H1 (cell line): ENCODE measurements around the gene TRNP1. TPM values are rescaled to one million over a fixed set of nuclear protein-coding genes. Genes with fewer than 3 reads are reported as not detected.

Source experiments
- CTCF ChIA-PET: fragments of 300-600 bp; sonication (Branson Sonifier 250); formaldehyde crosslinking; loops from one replicate; lab custom pipeline; 2021; ENCODE audit not compliant: partially characterized antibody; lab: Charles Lee
- POLR2A ChIA-PET: fragments of 300-600 bp; sonication (Branson Sonifier 250); formaldehyde crosslinking; loops from one replicate; lab custom pipeline; 2021; ENCODE audit warnings: inconsistent platforms; ENCODE audit not compliant: partially characterized antibody; lab: Charles Lee
- DNase-seq, 2 experiments: peaks; one replicate each; pipeline versions ENCODE4 v3.0.0 to v3.0.0-alpha.2; 2010 to 2022; ENCODE audit warnings: low spot score in 2 of 2, low read depth in 1 of 2, mixed read lengths in 1 of 2
- FAIRE-seq: peaks from 2 replicates; lab custom pipeline; 2011; peaks lifted over from hg19 to GRCh38; lab: Jason Lieb, UNC
- H2AFZ ChIP-seq: 2 replicates; pipeline ENCODE4 v1.8.1; 2012; ENCODE audit warnings: low read length, inconsistent platforms
- H2AK5ac ChIP-seq: 2 replicates; pipeline ENCODE4 v1.6.1; 2013; ENCODE audit warnings: low read depth, low read length
- H2BK120ac ChIP-seq: replicated peaks from 2 replicates; pipeline ENCODE3; 2013; ENCODE audit warnings: low read depth, low read length, inconsistent platforms
- H2BK12ac ChIP-seq: 2 replicates; pipeline ENCODE4 v1.6.1; 2013; ENCODE audit warnings: low read depth, low read length
- H2BK15ac ChIP-seq: 2 replicates; pipeline ENCODE4 v1.6.1; 2013; ENCODE audit warnings: low read length
- H2BK20ac ChIP-seq: 2 replicates; pipeline ENCODE4 v1.6.1; 2013; ENCODE audit warnings: low read length
- H2BK5ac ChIP-seq: 2 replicates; pipeline ENCODE4 v1.6.1; 2013; ENCODE audit warnings: low read depth, low read length
- H3K14ac ChIP-seq: 2 replicates; pipeline ENCODE4 v1.6.1; 2013; ENCODE audit warnings: inconsistent platforms; ENCODE audit not compliant: insufficient read length
- H3K18ac ChIP-seq: 2 replicates; pipeline ENCODE4 v1.6.1; 2013; ENCODE audit warnings: low read length; ENCODE audit errors: extremely low read depth
- H3K23ac ChIP-seq: 2 replicates; pipeline ENCODE4 v1.6.1; 2013; ENCODE audit warnings: inconsistent platforms; ENCODE audit not compliant: insufficient read length
- H3K23me2 ChIP-seq: 2 replicates; pipeline ENCODE4 v1.6.1; 2013; ENCODE audit warnings: low read depth, low read length
- H3K27ac ChIP-seq: 2 replicates; pipeline ENCODE4 v1.6.1; 2011; ENCODE audit warnings: low read depth, low read length, inconsistent platforms
- H3K27me3 ChIP-seq, 4 experiments: replicated peaks in 1 of 4; 1 replicate in 1 of 4; 2 replicates in 3 of 4; pipeline versions ENCODE4 v1.6.1 to v1.8.1; 2011 to 2013; ENCODE audit warnings: low read length in 3 of 4, mild to moderate bottlenecking in 3 of 4, inconsistent platforms in 2 of 4, mixed read lengths in 2 of 4, moderate library complexity in 1 of 4; ENCODE audit not compliant: control insufficient read depth in 3 of 4, insufficient read depth in 3 of 4; ENCODE audit errors: extremely low read depth in 1 of 4
- H3K36me3 ChIP-seq, 4 experiments: 2 replicates each; pipeline versions ENCODE4 v1.6.1 to v1.8.1; 2011 to 2013; ENCODE audit warnings: mild to moderate bottlenecking in 4 of 4, low read length in 3 of 4, moderate library complexity in 2 of 4, control low read depth in 1 of 4, inconsistent platforms in 1 of 4; ENCODE audit not compliant: insufficient read depth in 4 of 4, control insufficient read depth in 2 of 4
- H3K4ac ChIP-seq: replicated peaks from 2 replicates; pipeline ENCODE3; 2013; ENCODE audit warnings: low read length, low read depth, mixed read lengths, inconsistent platforms; ENCODE audit not compliant: insufficient read length
- H3K4me1 ChIP-seq, 4 experiments: replicated peaks in 1 of 4; 1 replicate in 1 of 4; 2 replicates in 3 of 4; pipeline versions ENCODE4 v1.6.1 to v1.8.1; 2011 to 2013; ENCODE audit warnings: low read length in 3 of 4, inconsistent platforms in 2 of 4, mixed read lengths in 1 of 4; ENCODE audit not compliant: insufficient read depth in 4 of 4, control insufficient read depth in 3 of 4
- H3K4me2 ChIP-seq, 2 experiments: 2 replicates each; pipeline versions ENCODE4 v1.6.1 to v1.8.1; 2011 to 2013; ENCODE audit warnings: low read depth in 2 of 2, low read length in 2 of 2, control low read depth in 1 of 2, inconsistent platforms in 1 of 2, mild to moderate bottlenecking in 1 of 2; ENCODE audit not compliant: insufficient read depth in 1 of 2
- H3K4me3 ChIP-seq, 4 experiments: fragments of 200-600, 300-600 bp in 1 of 4; sonication (generic), shearing (Covaris generic), sonication (Bioruptor Twin) in 1 of 4; 2 replicates each; pipeline versions ENCODE4 v1.5.1 to v1.8.1; 2011 to 2016; ENCODE audit warnings: low read length in 4 of 4, low read depth in 3 of 4, control low read depth in 2 of 4, inconsistent platforms in 2 of 4, mild to moderate bottlenecking in 2 of 4, mixed read lengths in 1 of 4, moderate library complexity in 1 of 4; ENCODE audit not compliant: insufficient read depth in 2 of 4; ENCODE audit errors: extremely low read depth in 1 of 4
- H3K56ac ChIP-seq: replicated peaks from 2 replicates; pipeline ENCODE3; 2013; ENCODE audit warnings: low read depth, mild to moderate bottlenecking, mixed read lengths, low read length, inconsistent platforms; ENCODE audit not compliant: insufficient read length
- H3K79me1 ChIP-seq: 2 replicates; pipeline ENCODE4 v1.6.1; 2013; ENCODE audit warnings: low read depth, low read length, control low read depth
- H3K79me2 ChIP-seq, 2 experiments: 2 replicates each; pipeline versions ENCODE4 v1.6.1 to v1.8.1; 2012 to 2013; ENCODE audit warnings: low read length in 2 of 2, mild to moderate bottlenecking in 2 of 2, inconsistent platforms in 1 of 2; ENCODE audit not compliant: insufficient read depth in 2 of 2, control insufficient read depth in 1 of 2
- H3K9ac ChIP-seq, 4 experiments: replicated peaks in 1 of 4; 1 replicate in 1 of 4; 2 replicates in 3 of 4; pipeline versions ENCODE4 v1.6.1 to v1.8.1; 2011 to 2013; ENCODE audit warnings: low read depth in 3 of 4, low read length in 3 of 4, control low read depth in 2 of 4, mild to moderate bottlenecking in 2 of 4, moderate library complexity in 2 of 4, inconsistent platforms in 1 of 4; ENCODE audit errors: extremely low read depth in 1 of 4
- H3K9me3 ChIP-seq, 2 experiments: 2 replicates each; pipeline versions ENCODE4 v1.6.1 to v1.8.1; 2012 to 2013; ENCODE audit warnings: mild to moderate bottlenecking in 2 of 2, moderate library complexity in 2 of 2, control low read depth in 1 of 2, inconsistent platforms in 1 of 2, low read depth in 1 of 2, low read length in 1 of 2, mixed read lengths in 1 of 2; ENCODE audit not compliant: insufficient read depth in 2 of 2
- H4K20me1 ChIP-seq, 2 experiments: replicated peaks in 1 of 2; 2 replicates each; pipeline versions ENCODE3 to v1.8.1; 2011 to 2013; ENCODE audit warnings: inconsistent platforms in 2 of 2, low read length in 2 of 2, mild to moderate bottlenecking in 1 of 2; ENCODE audit not compliant: insufficient read depth in 2 of 2, control insufficient read depth in 1 of 2
- H4K5ac ChIP-seq: 2 replicates; pipeline ENCODE4 v1.6.1; 2013; ENCODE audit warnings: low read length, low read depth, mixed read lengths, inconsistent platforms; ENCODE audit not compliant: insufficient read length
- H4K8ac ChIP-seq: 2 replicates; pipeline ENCODE4 v1.8.0; 2013; ENCODE audit warnings: mild to moderate bottlenecking, moderate library complexity, low read length, inconsistent platforms; ENCODE audit not compliant: insufficient read depth; ENCODE audit errors: extremely low read depth
- H4K91ac ChIP-seq: replicated peaks from 2 replicates; pipeline ENCODE3; 2013; ENCODE audit warnings: low read length, mixed read lengths, inconsistent platforms; ENCODE audit not compliant: insufficient read length
- ASH2L ChIP-seq: fragments of 200-600, 300-600 bp; sonication (generic); IDR thresholded peaks from one replicate; pipeline ENCODE4 v1.7.1; 2017; ENCODE audit warnings: low read length
- CBX5 ChIP-seq: fragments of 300-800, 300-1000 bp; sonication (generic); IDR thresholded peaks from 2 replicates; pipeline ENCODE4 v1.7.1; 2016; ENCODE audit warnings: antibody characterized with exemption, low read length, low read depth
- CTBP2 ChIP-seq: IDR thresholded peaks from 2 replicates; pipeline ENCODE4 v1.7.0; 2011; ENCODE audit warnings: borderline replicate concordance, mild to moderate bottlenecking, moderate library complexity, mixed read lengths, low read length; ENCODE audit not compliant: insufficient read depth, insufficient read length
- JUND ChIP-seq: IDR thresholded peaks from 2 replicates; pipeline ENCODE4 v1.6.1; 2011; ENCODE audit warnings: mild to moderate bottlenecking, improper control_type of control experiment, low read length
- KDM1A ChIP-seq: fragments of 200-600, 300-600 bp; sonication (generic); IDR thresholded peaks from 2 replicates; pipeline ENCODE4 v1.7.1; 2016; ENCODE audit warnings: mild to moderate bottlenecking, low read length, borderline replicate concordance
- KDM4A ChIP-seq: IDR thresholded peaks from one replicate; pipeline ENCODE4 v1.7.1; 2012; ENCODE audit warnings: low read depth, mild to moderate bottlenecking, moderate library complexity, low read length, inconsistent platforms; ENCODE audit not compliant: severe bottlenecking
- PHF8 ChIP-seq: fragments of 200-600 bp; sonication (generic); conservative IDR thresholded peaks from 2 replicates; pipeline ENCODE4 v1.7.1; 2012; ENCODE audit warnings: low read depth, mild to moderate bottlenecking, inconsistent platforms, low read length, moderate library complexity
- RBBP5 ChIP-seq: IDR thresholded peaks from 2 replicates; pipeline ENCODE4 v1.7.1; 2012; ENCODE audit warnings: low read depth, mild to moderate bottlenecking, inconsistent platforms, low read length, moderate library complexity, borderline replicate concordance
- RFX5 ChIP-seq: IDR thresholded peaks from 2 replicates; pipeline ENCODE4 v1.6.1; 2011; ENCODE audit warnings: low read depth, low read length, improper control_type of control experiment, borderline replicate concordance
- SIN3A ChIP-seq, 2 experiments: IDR thresholded peaks in 1 of 2; conservative IDR thresholded peaks in 1 of 2; 2 replicates each; pipeline ENCODE4 v1.6.1; 2011 to 2012; ENCODE audit warnings: low read length in 2 of 2, improper control_type of control experiment in 1 of 2, low read depth in 1 of 2, mild to moderate bottlenecking in 1 of 2
- SP4 ChIP-seq: IDR thresholded peaks from 2 replicates; pipeline ENCODE4 v1.6.1; 2012; ENCODE audit warnings: low read length, inconsistent platforms
- TCF12 ChIP-seq: IDR thresholded peaks from 2 replicates; pipeline ENCODE4 v1.6.1; 2011; ENCODE audit warnings: low read depth, mild to moderate bottlenecking, low read length
- WGBS, 2 experiments: shearing (Covaris generic) in 1 of 2; methylation state at CpG; one replicate each; pipeline versions ENCODE4 v1.1.6 to v1.1.7; 2013 to 2015; ENCODE audit warnings: low lambda C conversion rate in 2 of 2, mixed read lengths in 2 of 2, inconsistent platforms in 1 of 2, low coverage in 1 of 2, missing lambda C conversion rate in 1 of 2; ENCODE audit not compliant: insufficient replicate concordance in 2 of 2, insufficient coverage in 1 of 2, insufficient read length in 1 of 2; ENCODE audit errors: extremely low coverage in 1 of 2, missing lambda C conversion rate in 1 of 2; 5-methylcytosine and 5-hydroxymethylcytosine counted together
- polyA plus RNA-seq, 7 experiments: library from polyadenylated mRNA; depleted of rRNA in 3 of 7; stranded (reverse) in 5 of 7; unstranded in 2 of 7; fragments of >200 nt in 5 of 7; fragments of 200-250 nt in 2 of 7; gene quantifications; 1 replicate in 5 of 7; 2 replicates in 1 of 7; 4 replicates in 1 of 7; pipeline versions ENCODE4 v1.2.1 to v1.2.3, GENCODE V29; 2011 to 2013; ENCODE audit warnings: missing spikeins in 2 of 7, mixed read lengths in 2 of 7
- total RNA-seq: library from RNA; stranded (reverse); fragmentation: NEBNext Ultra II Directional; extraction: Animal tissue kit (Norgen Biotek cat#: 25700); gene quantifications from 2 replicates; pipeline ENCODE4 v1.2.1, GENCODE V29; 2021
- TF ChIP-seq, protein P1 (sequence below): IDR thresholded peaks from 2 replicates; pipeline ENCODE4 v1.6.1; 2011; ENCODE audit warnings: low read length, improper control_type of control experiment

Gene TRNP1
- total and polyA plus RNA-seq, 2 of the 8 experiments (the other 6 are each of a cell fraction or from before 2014, with no cell fraction given) = 51.7 to 102 TPM

GRCh38 chr1:26945138-26945537 is 48.4 kb upstream of the TRNP1 start:
- CTCF ChIA-PET = interaction anchor here (0.6 kb wide), 1 partner anchor 659 kb away, joined by 3 read pairs; no protein-coding TSS in a partner anchor
- H3K56ac ChIP-seq = no peak overlapping the region
- H3K4me1 ChIP-seq = no peaks in the 10 kb centered on the region
- H3K23ac ChIP-seq = no peak overlapping the region
- no peak overlapping the region for H3K27ac ChIP-seq
- no peaks in the 10 kb centered on the region for H3K79me2 ChIP-seq
- H3K4me2 ChIP-seq = no peak overlapping the region
- H2AK5ac ChIP-seq = no peak overlapping the region
- H3K9ac ChIP-seq = no peak overlapping the region
- H2AFZ ChIP-seq = no peak overlapping the region
- H2BK15ac ChIP-seq = no peak overlapping the region
- no peak overlapping the region for H2BK5ac ChIP-seq
- H3K27me3 ChIP-seq = no peaks in the 10 kb centered on the region
- H3K14ac ChIP-seq = no peak overlapping the region
- POLR2A ChIA-PET = interaction anchor here (1.1 to 1.3 kb wide), 4 partner anchors 8 to 22 kb away, joined by 3 to 6 read pairs (median 4); partner anchors contain the start of gene KDF1
- H3K18ac ChIP-seq = no peak overlapping the region
- H4K91ac ChIP-seq = no peak overlapping the region
- H4K20me1 ChIP-seq = peaks cover 3 to 7% of the 10 kb centered on the region in 2 experiments
- FAIRE-seq (no peak), DNase-seq (no peak)
- H3K9me3 ChIP-seq = no peaks in the 10 kb centered on the region
- no peak overlapping the region for H4K5ac ChIP-seq
- H2BK20ac ChIP-seq = no peak overlapping the region
- H3K4ac ChIP-seq = no peak overlapping the region
- no peak overlapping the region for H3K4me3 ChIP-seq
- peaks cover 19 to 62% (median 42%) of the 10 kb centered on the region in 4 experiments for H3K36me3 ChIP-seq
- H4K8ac ChIP-seq = no peak overlapping the region
- H2BK120ac ChIP-seq = no peak overlapping the region
- H2BK12ac ChIP-seq = no peak overlapping the region
- no peaks in the 10 kb centered on the region for H3K79me1 ChIP-seq
- 94% methylated on average over 2 of the region's 2 CpGs; no CpG with 5 or more reads in 1 of the 2 experiments for WGBS, 2 experiments
- no peaks in the 10 kb centered on the region for H3K23me2 ChIP-seq
- no peak for TF ChIP-seq SP4
- no peak for TF ChIP-seq ASH2L
- TF ChIP-seq CTBP2 = no peak
- no peak for TF ChIP-seq CBX5
- TF ChIP-seq KDM4A = no peak
- no peak for TF ChIP-seq JUND
- TF ChIP-seq TCF12 = no peak
- TF ChIP-seq KDM1A = no peak
- no peak for TF ChIP-seq PHF8
- no peak for TF ChIP-seq RBBP5
- no peak for TF ChIP-seq RFX5
- TF ChIP-seq SIN3A (conservative IDR thresholded peaks at IDR 0.05 in 1 of 2, IDR thresholded peaks at IDR 0.05 in 1 of 2; ENCODE audit: low read depth in 1 of 2, low read length in 2 of 2) = no peak
- TF ChIP-seq, protein P1, sequence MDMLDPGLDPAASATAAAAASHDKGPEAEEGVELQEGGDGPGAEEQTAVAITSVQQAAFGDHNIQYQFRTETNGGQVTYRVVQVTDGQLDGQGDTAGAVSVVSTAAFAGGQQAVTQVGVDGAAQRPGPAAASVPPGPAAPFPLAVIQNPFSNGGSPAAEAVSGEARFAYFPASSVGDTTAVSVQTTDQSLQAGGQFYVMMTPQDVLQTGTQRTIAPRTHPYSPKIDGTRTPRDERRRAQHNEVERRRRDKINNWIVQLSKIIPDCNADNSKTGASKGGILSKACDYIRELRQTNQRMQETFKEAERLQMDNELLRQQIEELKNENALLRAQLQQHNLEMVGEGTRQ = no peak
